ENCODE measurements around the gene SQOR. TPM values are rescaled to one million over a fixed set of nuclear protein-coding genes. Genes with fewer than 3 reads are reported as not detected.

The SQOR gene
- total RNA-seq (2021) (40.9 and 42.2 TPM in 2 replicates), Bru-seq, nascent RNA (percentile 66 among the genes with signal in this experiment), BruChase-seq, experiment 1, labeled RNA remaining after a 2-hour chase (percentile 50 among the genes with signal in this experiment), BruChase-seq, experiment 2, labeled RNA remaining after a 6-hour chase (percentile 61 among the genes with signal in this experiment)
- long read RNA-seq, transcript SQOR-201 (10 exons, 2,003 nt): major isoform, 104 of 117 reads
- long read RNA-seq, partial matches to known transcripts: 4 of 117 reads
- long read RNA-seq, other reads (novel, unspliced or antisense): 9 of 117 reads

- Histone ChIP-seq H3K36me3 (ENCODE audit: low read depth) (no peaks in the 10 kb centered on the region), H3K79me2 (ENCODE audit: low read depth) (peaks cover 18% of the 10 kb centered on the region), H3K9me2 (ENCODE audit: insufficient read depth) (no peaks in the 10 kb centered on the region), H3K27ac (peak within 1 kb of the TSS; percentile 62), H4K20me1 (ENCODE audit: insufficient read depth) (no peaks in the 10 kb centered on the region), H3K27me3 (ENCODE audit: insufficient read depth, low read depth) (no peaks in the 10 kb centered on the region), H3K4me1 (replicated peaks; ENCODE audit: insufficient read depth) (peaks cover 12% of the 10 kb centered on the region), H2AFZ (peak within 1 kb of the TSS; percentile 98), H3F3A (ENCODE audit: insufficient read depth, low read depth) (peaks cover 6% of the 10 kb centered on the region; the same call in 1 of the 2 replicates), H3K4me2 (peak within 1 kb of the TSS; percentile 87), H3K9me3 (ENCODE audit: insufficient read depth, low read depth) (no peaks in the 10 kb centered on the region), H3K4me3 (peak within 1 kb of the TSS; percentile 91)
- no peak for TF ChIP-seq EZH2 (IDR thresholded peaks at IDR 0.05; ENCODE audit: low read depth)
- TF ChIP-seq CTCF (conservative IDR thresholded peaks at IDR 0.05): no peak
- intact Hi-C loops (cut with micrococcal nuclease; ENCODE audit: unreplicated experiment): loop anchor here (5.0 kb wide), 1 partner anchor 73 kb away; no protein-coding TSS in a partner anchor
- CTCF ChIA-PET: no interaction called here
- POLR2A ChIA-PET (ENCODE audit: unreplicated experiment): interaction anchor here (0.6 kb wide), 1 partner anchor 17 kb away, joined by 6 read pairs; no protein-coding TSS in a partner anchor
- DNase-seq: peak; percentile 74 to 90
- BruUV-seq (replicated peaks): TSS peak; percentile 77
Observed at GRCh38 chr15:45634432-45635190, at the start of gene SQOR. TSS of gene SQOR (plus strand) at chr15:45635029. CDS start at chr15:45658924, 23,895 bp downstream.

- H3K9me2 ChIP-seq (ENCODE audit: insufficient read depth): no peaks in the 10 kb centered on the region
- BruUV-seq (replicated peaks): no TSS peak
- H3K4me1 ChIP-seq (replicated peaks; ENCODE audit: insufficient read depth): peaks cover 25% of the 10 kb centered on the region
- ChIA-PET CTCF (interaction anchor here (0.6 kb wide), 1 partner anchor 717 kb away, joined by 11 read pairs; no protein-coding TSS in a partner anchor), POLR2A (ENCODE audit: unreplicated experiment) (no interaction called here)
- no peak overlapping the region for H3K4me3 ChIP-seq
- no peaks in the 10 kb centered on the region for H3K27me3 ChIP-seq (ENCODE audit: insufficient read depth, low read depth)
- H2AFZ ChIP-seq: no peak overlapping the region
- no peak for DNase-seq
- no peaks in the 10 kb centered on the region for H3K36me3 ChIP-seq (ENCODE audit: low read depth)
- peak overlapping the region; percentile 97; the same call in 1 of the 2 replicates for H3K4me2 ChIP-seq
- H3K79me2 ChIP-seq (ENCODE audit: low read depth): peaks cover 31% of the 10 kb centered on the region
- intact Hi-C loops (cut with micrococcal nuclease; ENCODE audit: unreplicated experiment): no loop called here
- H3F3A ChIP-seq (ENCODE audit: insufficient read depth, low read depth): peaks cover 9% of the 10 kb centered on the region; the same call in 1 of the 2 replicates
- no peaks in the 10 kb centered on the region for H3K9me3 ChIP-seq (ENCODE audit: insufficient read depth, low read depth)
- TF ChIP-seq CTCF (conservative IDR thresholded peaks at IDR 0.05) (no peak), EZH2 (IDR thresholded peaks at IDR 0.05; ENCODE audit: low read depth) (no peak)
- no peaks in the 10 kb centered on the region for H4K20me1 ChIP-seq (ENCODE audit: insufficient read depth)
- no peak overlapping the region for H3K27ac ChIP-seq
Observed at GRCh38 chr15:45585069-45585791, 49.6 kb upstream of the SQOR start.

GRCh38 chr15:45586125-45586524, 48.7 kb upstream of the SQOR start:
- peak overlapping the region; percentile 92; the same call in 1 of the 2 replicates for H3K27ac ChIP-seq
- intact Hi-C loops (cut with micrococcal nuclease; ENCODE audit: unreplicated experiment): no loop called here
- H3K4me2 ChIP-seq: peak overlapping the region; percentile 97
- peaks cover 31% of the 10 kb centered on the region for H3K79me2 ChIP-seq (ENCODE audit: low read depth)
- H3K9me3 ChIP-seq (ENCODE audit: insufficient read depth, low read depth): no peaks in the 10 kb centered on the region
- no peaks in the 10 kb centered on the region for H4K20me1 ChIP-seq (ENCODE audit: insufficient read depth)
- POLR2A ChIA-PET (ENCODE audit: unreplicated experiment): no interaction called here
- H3K36me3 ChIP-seq (ENCODE audit: low read depth): no peaks in the 10 kb centered on the region
- no peak for DNase-seq
- peaks cover 25% of the 10 kb centered on the region for H3K4me1 ChIP-seq (replicated peaks; ENCODE audit: insufficient read depth)
- TF ChIP-seq EZH2 (IDR thresholded peaks at IDR 0.05; ENCODE audit: low read depth): no peak
- TF ChIP-seq CTCF (conservative IDR thresholded peaks at IDR 0.05): no peak
- BruUV-seq (replicated peaks): no TSS peak
- H3K9me2 ChIP-seq (ENCODE audit: insufficient read depth): no peaks in the 10 kb centered on the region
- no peak overlapping the region for H2AFZ ChIP-seq
- H3K4me3 ChIP-seq: peak overlapping the region; percentile 96
- CTCF ChIA-PET: interaction anchor here (1.3 kb wide), 1 partner anchor 129 kb away, joined by 3 read pairs; no protein-coding TSS in a partner anchor
- no peaks in the 10 kb centered on the region for H3K27me3 ChIP-seq (ENCODE audit: insufficient read depth, low read depth)
- peaks cover 9% of the 10 kb centered on the region; the same call in 1 of the 2 replicates for H3F3A ChIP-seq (ENCODE audit: insufficient read depth, low read depth)

Measured in PC-9 (cell line).